ENCODE data around the gene SH3BP5L. TPM values are rescaled to one million over a fixed set of nuclear protein-coding genes. Genes with fewer than 3 reads are reported as not detected.
A peak's percentile ranks its signal among the peaks of the same experiment; 100 is the strongest.

The SH3BP5L gene
- total and polyA plus RNA-seq, 2 of the 13 experiments (the other 11 are each of a cell fraction or from before 2014, with no cell fraction given) = 10.3 to 14.9 TPM

DNA sequence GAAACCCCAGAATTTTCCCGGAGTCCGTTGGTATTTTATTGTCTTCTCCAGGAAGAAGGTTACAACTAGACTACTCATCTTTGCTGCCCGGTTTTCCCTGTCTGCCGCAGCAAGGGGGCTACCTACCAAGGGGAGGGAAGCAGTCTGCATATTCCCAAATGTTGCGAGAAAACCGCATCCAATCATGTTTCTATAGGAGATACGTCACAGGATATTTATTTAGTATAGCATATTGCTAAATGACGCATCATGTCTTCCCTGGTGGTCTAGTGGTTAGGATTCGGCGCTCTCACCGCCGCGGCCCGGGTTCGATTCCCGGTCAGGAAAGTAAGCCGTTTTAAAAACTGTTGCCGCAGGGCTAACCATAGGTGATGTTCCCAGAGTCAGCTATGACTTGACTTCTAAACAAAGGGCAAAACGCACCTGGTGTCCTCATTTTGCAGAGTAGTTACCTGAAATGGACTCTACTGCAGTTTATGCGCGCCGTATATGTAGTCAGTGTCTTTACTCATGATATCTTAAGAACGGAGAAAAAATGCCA, 48.3 kb upstream of the SH3BP5L start (continued):
- TF ChIP-seq, protein P1, sequence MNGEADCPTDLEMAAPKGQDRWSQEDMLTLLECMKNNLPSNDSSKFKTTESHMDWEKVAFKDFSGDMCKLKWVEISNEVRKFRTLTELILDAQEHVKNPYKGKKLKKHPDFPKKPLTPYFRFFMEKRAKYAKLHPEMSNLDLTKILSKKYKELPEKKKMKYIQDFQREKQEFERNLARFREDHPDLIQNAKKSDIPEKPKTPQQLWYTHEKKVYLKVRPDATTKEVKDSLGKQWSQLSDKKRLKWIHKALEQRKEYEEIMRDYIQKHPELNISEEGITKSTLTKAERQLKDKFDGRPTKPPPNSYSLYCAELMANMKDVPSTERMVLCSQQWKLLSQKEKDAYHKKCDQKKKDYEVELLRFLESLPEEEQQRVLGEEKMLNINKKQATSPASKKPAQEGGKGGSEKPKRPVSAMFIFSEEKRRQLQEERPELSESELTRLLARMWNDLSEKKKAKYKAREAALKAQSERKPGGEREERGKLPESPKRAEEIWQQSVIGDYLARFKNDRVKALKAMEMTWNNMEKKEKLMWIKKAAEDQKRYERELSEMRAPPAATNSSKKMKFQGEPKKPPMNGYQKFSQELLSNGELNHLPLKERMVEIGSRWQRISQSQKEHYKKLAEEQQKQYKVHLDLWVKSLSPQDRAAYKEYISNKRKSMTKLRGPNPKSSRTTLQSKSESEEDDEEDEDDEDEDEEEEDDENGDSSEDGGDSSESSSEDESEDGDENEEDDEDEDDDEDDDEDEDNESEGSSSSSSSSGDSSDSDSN (CRISPR knock-in tag; IDR thresholded peaks at IDR 0.05) = no peak
- TF ChIP-seq NCOA2 (CRISPR knock-in tag; IDR thresholded peaks at IDR 0.05) (no peak), GATAD1 (CRISPR knock-in tag; IDR thresholded peaks at IDR 0.05) (no peak), ZNF101 (CRISPR knock-in tag; IDR thresholded peaks at IDR 0.05; ENCODE audit: borderline replicate concordance, low read depth) (no peak), ZNF530 (CRISPR knock-in tag; IDR thresholded peaks at IDR 0.05; ENCODE audit: low read depth) (no peak), ZSCAN22 (CRISPR knock-in tag; IDR thresholded peaks at IDR 0.05) (no peak), HNRNPUL1 (IDR thresholded peaks at IDR 0.05; ENCODE audit: low read depth, low read length) (no peak), ZNF777 (CRISPR knock-in tag; IDR thresholded peaks at IDR 0.05) (no peak), NBN (conservative IDR thresholded peaks at IDR 0.05) (no peak), ZNF564 (CRISPR knock-in tag; IDR thresholded peaks at IDR 0.05) (no peak), ZNF501 (CRISPR knock-in tag; IDR thresholded peaks at IDR 0.05) (peak; percentile 5; the same call in 1 of the 2 replicates), ZBTB7B (CRISPR knock-in tag; IDR thresholded peaks at IDR 0.05) (no peak), SAP130 (CRISPR knock-in tag; IDR thresholded peaks at IDR 0.05; ENCODE audit: low read depth) (no peak), ZNF883 (CRISPR knock-in tag; IDR thresholded peaks at IDR 0.05; ENCODE audit: not compliant biosample characterization) (no peak), PCBP1 (IDR thresholded peaks at IDR 0.05; ENCODE audit: borderline replicate concordance, low read depth, low read length) (no peak), ZNF598 (CRISPR knock-in tag; IDR thresholded peaks at IDR 0.05; ENCODE audit: borderline replicate concordance) (no peak)
- TF ChIP-seq, protein P2, sequence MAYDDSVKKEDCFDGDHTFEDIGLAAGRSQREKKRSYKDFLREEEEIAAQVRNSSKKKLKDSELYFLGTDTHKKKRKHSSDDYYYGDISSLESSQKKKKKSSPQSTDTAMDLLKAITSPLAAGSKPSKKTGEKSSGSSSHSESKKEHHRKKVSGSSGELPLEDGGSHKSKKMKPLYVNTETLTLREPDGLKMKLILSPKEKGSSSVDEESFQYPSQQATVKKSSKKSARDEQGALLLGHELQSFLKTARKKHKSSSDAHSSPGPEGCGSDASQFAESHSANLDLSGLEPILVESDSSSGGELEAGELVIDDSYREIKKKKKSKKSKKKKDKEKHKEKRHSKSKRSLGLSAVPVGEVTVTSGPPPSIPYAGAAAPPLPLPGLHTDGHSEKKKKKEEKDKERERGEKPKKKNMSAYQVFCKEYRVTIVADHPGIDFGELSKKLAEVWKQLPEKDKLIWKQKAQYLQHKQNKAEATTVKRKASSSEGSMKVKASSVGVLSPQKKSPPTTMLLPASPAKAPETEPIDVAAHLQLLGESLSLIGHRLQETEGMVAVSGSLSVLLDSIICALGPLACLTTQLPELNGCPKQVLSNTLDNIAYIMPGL (CRISPR knock-in tag; IDR thresholded peaks at IDR 0.05; ENCODE audit: borderline replicate concordance in 1 of 2, low read depth in 1 of 2) = peak; percentile 37 to 70; a peak in 3 of 4 replicates
- TF ChIP-seq, protein P3, sequence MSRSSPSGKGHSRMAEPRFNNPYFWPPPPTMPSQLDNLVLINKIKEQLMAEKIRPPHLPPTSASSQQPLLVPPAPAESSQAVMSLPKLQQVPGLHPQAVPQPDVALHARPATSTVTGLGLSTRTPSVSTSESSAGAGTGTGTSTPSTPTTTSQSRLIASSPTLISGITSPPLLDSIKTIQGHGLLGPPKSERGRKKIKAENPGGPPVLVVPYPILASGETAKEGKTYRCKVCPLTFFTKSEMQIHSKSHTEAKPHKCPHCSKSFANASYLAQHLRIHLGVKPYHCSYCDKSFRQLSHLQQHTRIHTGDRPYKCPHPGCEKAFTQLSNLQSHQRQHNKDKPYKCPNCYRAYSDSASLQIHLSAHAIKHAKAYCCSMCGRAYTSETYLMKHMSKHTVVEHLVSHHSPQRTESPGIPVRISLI (CRISPR knock-in tag; IDR thresholded peaks at IDR 0.05; ENCODE audit: borderline replicate concordance) = no peak
- TF ChIP-seq, protein P4, sequence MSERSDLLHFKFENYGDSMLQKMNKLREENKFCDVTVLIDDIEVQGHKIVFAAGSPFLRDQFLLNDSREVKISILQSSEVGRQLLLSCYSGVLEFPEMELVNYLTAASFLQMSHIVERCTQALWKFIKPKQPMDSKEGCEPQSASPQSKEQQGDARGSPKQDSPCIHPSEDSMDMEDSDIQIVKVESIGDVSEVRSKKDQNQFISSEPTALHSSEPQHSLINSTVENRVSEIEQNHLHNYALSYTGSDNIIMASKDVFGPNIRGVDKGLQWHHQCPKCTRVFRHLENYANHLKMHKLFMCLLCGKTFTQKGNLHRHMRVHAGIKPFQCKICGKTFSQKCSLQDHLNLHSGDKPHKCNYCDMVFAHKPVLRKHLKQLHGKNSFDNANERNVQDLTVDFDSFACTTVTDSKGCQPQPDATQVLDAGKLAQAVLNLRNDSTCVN (CRISPR knock-in tag; IDR thresholded peaks at IDR 0.05; ENCODE audit: borderline replicate concordance) = no peak
- TF ChIP-seq, protein P5, sequence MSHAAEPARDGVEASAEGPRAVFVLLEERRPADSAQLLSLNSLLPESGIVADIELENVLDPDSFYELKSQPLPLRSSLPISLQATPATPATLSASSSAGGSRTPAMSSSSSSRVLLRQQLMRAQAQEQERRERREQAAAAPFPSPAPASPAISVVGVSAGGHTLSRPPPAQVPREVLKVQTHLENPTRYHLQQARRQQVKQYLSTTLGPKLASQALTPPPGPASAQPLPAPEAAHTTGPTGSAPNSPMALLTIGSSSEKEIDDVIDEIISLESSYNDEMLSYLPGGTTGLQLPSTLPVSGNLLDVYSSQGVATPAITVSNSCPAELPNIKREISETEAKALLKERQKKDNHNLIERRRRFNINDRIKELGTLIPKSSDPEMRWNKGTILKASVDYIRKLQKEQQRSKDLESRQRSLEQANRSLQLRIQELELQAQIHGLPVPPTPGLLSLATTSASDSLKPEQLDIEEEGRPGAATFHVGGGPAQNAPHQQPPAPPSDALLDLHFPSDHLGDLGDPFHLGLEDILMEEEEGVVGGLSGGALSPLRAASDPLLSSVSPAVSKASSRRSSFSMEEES (CRISPR knock-in tag; IDR thresholded peaks at IDR 0.05) = no peak
